ENCODE measurements around the gene CBR4. TPM values are rescaled to one million over a fixed set of nuclear protein-coding genes. Genes with fewer than 3 reads are reported as not detected.
"Not testable (repeated sequence)": the region's sequence is repeated elsewhere in the genome, so short reads cannot be mapped to it uniquely, and the experiment has no call there.

CBR4 gene
- total and polyA plus RNA-seq, 2 experiments from 2014 or later: 22.4 to 28.3 TPM

DNA sequence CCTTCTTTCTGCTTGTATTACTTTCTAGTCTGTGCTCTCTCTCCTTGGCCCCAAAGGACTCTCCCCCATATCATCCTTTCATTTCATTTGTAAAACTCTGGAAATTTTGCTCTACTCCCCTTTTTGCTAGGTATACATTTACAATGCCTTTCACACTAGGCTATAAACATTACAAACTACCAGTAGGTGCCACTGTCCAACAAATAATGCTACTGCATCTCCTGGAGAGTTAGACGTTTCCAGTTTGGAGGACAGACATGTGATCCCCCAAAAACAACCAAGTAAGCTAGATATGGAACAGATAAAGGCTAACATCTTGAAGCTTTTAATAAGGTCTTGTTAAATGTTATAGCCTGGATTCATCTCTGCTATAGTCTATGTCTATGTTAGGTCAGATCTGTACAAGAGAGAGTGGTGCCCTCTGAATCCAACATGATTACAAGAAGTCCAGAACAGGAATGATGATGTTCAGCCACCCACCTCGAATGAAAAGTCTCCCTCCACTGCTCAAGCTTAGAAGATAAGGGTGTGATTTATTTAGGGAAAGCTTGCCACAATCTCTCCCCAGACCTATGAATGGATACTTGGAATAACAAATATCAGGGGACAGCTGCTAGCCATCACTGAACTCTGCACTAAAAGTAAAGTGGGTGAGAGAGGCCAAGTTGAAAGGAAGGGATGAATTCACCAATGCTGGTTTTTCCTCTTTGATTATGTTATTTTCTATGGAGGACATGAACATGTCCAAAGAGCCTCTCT, 14.3 kb downstream of the CBR4 start:
- H3K27me3 ChIP-seq: no peaks in the 10 kb centered on the region
- TF ChIP-seq, protein P1, sequence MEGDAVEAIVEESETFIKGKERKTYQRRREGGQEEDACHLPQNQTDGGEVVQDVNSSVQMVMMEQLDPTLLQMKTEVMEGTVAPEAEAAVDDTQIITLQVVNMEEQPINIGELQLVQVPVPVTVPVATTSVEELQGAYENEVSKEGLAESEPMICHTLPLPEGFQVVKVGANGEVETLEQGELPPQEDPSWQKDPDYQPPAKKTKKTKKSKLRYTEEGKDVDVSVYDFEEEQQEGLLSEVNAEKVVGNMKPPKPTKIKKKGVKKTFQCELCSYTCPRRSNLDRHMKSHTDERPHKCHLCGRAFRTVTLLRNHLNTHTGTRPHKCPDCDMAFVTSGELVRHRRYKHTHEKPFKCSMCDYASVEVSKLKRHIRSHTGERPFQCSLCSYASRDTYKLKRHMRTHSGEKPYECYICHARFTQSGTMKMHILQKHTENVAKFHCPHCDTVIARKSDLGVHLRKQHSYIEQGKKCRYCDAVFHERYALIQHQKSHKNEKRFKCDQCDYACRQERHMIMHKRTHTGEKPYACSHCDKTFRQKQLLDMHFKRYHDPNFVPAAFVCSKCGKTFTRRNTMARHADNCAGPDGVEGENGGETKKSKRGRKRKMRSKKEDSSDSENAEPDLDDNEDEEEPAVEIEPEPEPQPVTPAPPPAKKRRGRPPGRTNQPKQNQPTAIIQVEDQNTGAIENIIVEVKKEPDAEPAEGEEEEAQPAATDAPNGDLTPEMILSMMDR (IDR thresholded peaks at IDR 0.05; ENCODE audit: low read depth, low read length): peak; percentile 5
- H3K9me3 ChIP-seq (ENCODE audit: low read depth): no peaks in the 10 kb centered on the region
- peaks cover 14% of the 10 kb centered on the region for H3K4me1 ChIP-seq (ENCODE audit: low read depth)
- no peak overlapping the region for H3K27ac ChIP-seq
- H3K4me3 ChIP-seq: no peak overlapping the region
- peak in 1 of 2 donors; percentile 42 for DNase-seq (ENCODE audit: low read depth in 1 of 2, low spot score in 1 of 2)
- peaks cover 10% of the 10 kb centered on the region for H3K36me3 ChIP-seq

DNA sequence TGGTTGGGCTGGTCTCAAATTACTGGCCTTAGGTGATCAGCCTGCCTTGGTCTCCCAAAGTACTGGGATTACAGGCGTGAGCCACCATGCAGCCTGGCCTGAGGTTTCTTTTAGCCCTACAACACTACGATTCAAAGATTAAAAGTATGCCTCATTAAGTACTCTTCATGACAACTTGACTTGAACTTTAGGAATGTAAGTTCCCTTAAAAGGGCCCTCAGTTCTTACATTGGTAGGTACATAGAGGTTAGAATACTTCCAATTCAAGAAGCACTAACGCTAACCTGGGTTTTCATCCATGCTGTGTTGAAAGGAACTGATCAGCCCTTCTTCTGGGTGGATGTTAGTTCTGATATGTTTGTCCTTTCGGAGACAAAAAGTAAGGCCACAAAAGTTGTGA, 15.1 kb downstream of the CBR4 start:
- no peak overlapping the region for H3K27ac ChIP-seq
- H3K36me3 ChIP-seq: peaks cover 10% of the 10 kb centered on the region
- peaks cover 9% of the 10 kb centered on the region for H3K4me1 ChIP-seq (ENCODE audit: low read depth)
- H3K4me3 ChIP-seq: no peak overlapping the region
- TF ChIP-seq, protein P1 (IDR thresholded peaks at IDR 0.05; ENCODE audit: low read depth, low read length): no peak
- H3K9me3 ChIP-seq (ENCODE audit: low read depth): no peaks in the 10 kb centered on the region
- DNase-seq (ENCODE audit: low read depth in 1 of 2, low spot score in 1 of 2): no peak
- H3K27me3 ChIP-seq: no peaks in the 10 kb centered on the region

DNA sequence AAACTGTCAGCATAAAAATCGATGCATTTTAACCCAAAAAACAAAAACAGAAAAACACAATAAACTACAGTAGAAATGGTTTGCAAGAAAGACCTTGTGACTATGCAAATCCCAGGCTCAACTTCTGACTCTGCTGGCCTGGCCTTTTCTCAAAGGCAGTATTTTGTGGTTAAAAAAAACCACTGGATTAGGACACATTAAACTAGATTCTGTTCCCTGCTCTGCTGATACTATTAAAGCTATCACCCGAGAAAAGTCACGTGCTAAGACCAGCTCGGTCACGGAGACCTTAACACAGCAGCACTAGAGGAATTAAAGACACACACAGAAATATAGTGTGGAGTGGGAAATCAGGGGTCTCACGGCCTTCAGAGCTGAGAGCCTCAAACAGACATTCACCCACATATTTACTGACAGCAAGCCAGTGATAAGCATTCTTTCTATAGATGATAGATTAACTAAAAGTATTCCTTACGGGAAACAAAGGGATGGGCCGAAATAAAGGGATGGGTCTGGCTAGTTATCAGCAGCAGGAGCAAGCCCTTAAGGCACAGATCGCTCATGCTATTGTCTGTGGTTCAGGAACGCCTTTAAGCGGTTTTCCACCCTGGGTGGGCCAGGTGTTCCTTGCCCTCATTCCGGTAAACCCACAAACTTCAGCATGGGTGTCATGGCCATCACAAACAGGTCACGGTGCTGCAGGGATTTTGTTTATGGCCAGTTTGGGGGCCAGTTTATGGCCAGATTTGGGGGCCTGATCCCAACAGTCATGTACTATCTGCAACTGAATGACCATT, 16.1 kb downstream of the CBR4 start:
- Histone ChIP-seq H3K4me1 (ENCODE audit: low read depth) (peaks cover 4% of the 10 kb centered on the region), H3K27ac (no peak overlapping the region), H3K36me3 (peaks cover 10% of the 10 kb centered on the region), H3K27me3 (no peaks in the 10 kb centered on the region), H3K9me3 (ENCODE audit: low read depth) (no peaks in the 10 kb centered on the region), H3K4me3 (no peak overlapping the region)
- TF ChIP-seq, protein P1 (IDR thresholded peaks at IDR 0.05; ENCODE audit: low read depth, low read length): no peak
- peak in 1 of 2 donors; percentile 46 for DNase-seq (ENCODE audit: low read depth in 1 of 2, low spot score in 1 of 2)

DNA sequence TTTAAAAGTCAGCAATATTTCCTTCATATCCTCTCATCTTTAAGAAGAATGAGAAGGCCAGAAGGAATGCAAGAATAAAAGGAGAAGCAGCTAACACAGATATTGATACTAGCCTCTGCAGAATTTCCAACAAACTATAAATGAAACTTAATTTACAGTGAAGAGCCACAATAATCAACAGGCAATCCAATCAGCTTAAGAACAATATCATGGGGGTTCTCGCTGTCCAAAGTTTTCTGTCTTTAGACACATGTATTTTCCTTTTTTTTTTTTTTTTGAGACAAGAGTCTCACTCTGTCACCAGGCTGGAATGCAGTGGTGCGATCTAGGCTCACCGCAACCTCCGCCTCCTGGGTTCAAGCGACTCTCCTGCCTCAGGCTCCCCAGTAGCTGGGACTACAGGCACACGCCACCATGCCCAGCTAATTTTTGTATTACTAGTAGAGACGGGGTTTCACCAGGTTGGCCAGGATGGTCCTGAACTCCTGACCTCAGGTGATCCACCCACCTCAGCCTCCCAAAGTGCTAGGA, 17.0 kb downstream of the CBR4 start:
- not testable (repeated sequence) for H3K9me3 ChIP-seq (ENCODE audit: low read depth); DNase-seq (ENCODE audit: low read depth in 1 of 2, low spot score in 1 of 2); H3K4me3 ChIP-seq; H3K27ac ChIP-seq; H3K36me3 ChIP-seq; H3K4me1 ChIP-seq (ENCODE audit: low read depth); H3K27me3 ChIP-seq

DNA sequence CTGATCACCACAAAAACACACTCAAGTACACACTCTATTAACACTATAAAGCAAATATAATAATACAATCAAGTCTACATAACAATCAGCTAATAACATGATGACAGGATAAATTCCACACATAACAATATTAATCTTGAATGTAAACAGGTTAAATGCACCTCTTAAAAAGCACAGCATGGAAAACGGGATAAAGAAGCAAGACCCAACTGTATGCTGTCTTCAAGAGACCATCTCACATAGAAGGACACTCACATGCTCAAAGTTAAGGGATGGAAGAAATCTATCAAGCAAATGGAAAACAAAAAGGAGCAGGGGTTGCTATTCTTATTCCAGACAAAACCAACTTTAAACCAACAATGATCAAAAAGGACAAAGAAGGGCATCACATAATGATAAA, 28.1 kb downstream of the CBR4 start:
- DNase-seq (ENCODE audit: low read depth in 1 of 2, low spot score in 1 of 2): no peak
- Histone ChIP-seq H3K36me3 (peaks cover 6% of the 10 kb centered on the region), H3K27me3 (no peaks in the 10 kb centered on the region), H3K4me3 (no peak overlapping the region), H3K27ac (no peak overlapping the region), H3K9me3 (ENCODE audit: low read depth) (no peaks in the 10 kb centered on the region), H3K4me1 (ENCODE audit: low read depth) (no peaks in the 10 kb centered on the region)
- TF ChIP-seq, protein P1 (IDR thresholded peaks at IDR 0.05; ENCODE audit: low read depth, low read length): no peak

DNA sequence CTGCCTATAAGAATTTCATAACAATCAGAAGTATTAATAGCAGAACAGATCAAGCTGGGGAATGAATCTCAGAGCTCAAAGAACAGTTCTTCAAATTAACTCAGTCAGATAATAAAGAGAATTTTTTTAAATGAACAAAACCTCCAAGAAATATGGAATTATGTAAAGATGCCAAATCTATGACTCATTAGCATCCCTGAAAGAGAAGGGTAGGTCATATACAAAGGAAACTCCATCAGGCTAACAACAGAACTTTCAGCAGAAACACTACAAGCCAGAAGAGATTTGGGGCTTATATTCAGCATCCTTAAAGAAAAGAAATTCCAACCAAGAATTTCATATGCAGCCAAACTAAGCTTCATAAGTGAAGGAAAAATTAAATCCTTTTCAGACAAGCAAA, 28.6 kb downstream of the CBR4 start:
- DNase-seq (ENCODE audit: low read depth in 1 of 2, low spot score in 1 of 2): peak in 1 of 2 donors; percentile 41
- H3K4me3 ChIP-seq: no peak overlapping the region
- peaks cover 6% of the 10 kb centered on the region for H3K36me3 ChIP-seq

More for the DNA sequence above, 28.6 kb downstream of the CBR4 start:
- Histone ChIP-seq H3K4me1 (ENCODE audit: low read depth) (no peaks in the 10 kb centered on the region), H3K9me3 (ENCODE audit: low read depth) (no peaks in the 10 kb centered on the region), H3K27ac (no peak overlapping the region), H3K27me3 (no peaks in the 10 kb centered on the region)
- TF ChIP-seq, protein P1 (IDR thresholded peaks at IDR 0.05; ENCODE audit: low read depth, low read length): no peak

Measured in cardiac muscle cell (in vitro differentiated cells and primary cell).